Globus pallidus (tissue), 1 donor: ENCODE data around the gene PPP1R12C.
"Not testable (repeated sequence)": the region's sequence is repeated elsewhere in the genome, so short reads cannot be mapped to it uniquely, and the experiment has no call there.

Experiments
- DNase-seq: peaks from one replicate; pipeline ENCODE4 v3.0.0-alpha.2; 2015; ENCODE audit warnings: low spot score

The PPP1R12C gene

DNA sequence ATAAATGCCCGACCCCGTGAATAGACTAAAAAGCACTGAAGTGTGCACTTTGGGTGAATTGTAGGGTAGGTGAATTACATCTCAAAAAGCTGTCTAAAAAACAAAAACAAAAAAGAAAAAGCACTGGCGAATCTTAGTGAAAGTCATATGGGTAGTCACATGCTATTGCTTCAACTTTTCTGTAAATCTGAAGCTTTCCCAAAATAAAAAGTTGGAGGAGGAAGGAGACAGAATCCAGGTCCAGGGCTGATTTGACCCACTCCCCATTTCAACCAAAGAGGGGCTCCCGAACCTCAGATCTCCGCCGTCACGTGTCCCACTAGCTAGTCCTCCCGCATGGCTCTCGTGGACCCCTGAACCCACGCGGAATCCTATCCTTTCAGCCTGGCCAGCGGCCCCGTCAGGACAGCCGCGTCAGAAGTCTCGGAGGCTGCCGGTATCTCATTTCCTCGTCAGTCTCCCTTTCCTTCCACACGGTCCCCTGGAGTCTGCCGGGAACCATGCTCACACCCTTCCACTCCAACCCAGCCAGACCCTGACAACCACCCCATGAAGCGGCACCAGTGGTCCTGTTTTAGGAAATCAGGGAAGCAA, 6.1 kb downstream of the PPP1R12C start:
- DNase-seq: no peak

DNA sequence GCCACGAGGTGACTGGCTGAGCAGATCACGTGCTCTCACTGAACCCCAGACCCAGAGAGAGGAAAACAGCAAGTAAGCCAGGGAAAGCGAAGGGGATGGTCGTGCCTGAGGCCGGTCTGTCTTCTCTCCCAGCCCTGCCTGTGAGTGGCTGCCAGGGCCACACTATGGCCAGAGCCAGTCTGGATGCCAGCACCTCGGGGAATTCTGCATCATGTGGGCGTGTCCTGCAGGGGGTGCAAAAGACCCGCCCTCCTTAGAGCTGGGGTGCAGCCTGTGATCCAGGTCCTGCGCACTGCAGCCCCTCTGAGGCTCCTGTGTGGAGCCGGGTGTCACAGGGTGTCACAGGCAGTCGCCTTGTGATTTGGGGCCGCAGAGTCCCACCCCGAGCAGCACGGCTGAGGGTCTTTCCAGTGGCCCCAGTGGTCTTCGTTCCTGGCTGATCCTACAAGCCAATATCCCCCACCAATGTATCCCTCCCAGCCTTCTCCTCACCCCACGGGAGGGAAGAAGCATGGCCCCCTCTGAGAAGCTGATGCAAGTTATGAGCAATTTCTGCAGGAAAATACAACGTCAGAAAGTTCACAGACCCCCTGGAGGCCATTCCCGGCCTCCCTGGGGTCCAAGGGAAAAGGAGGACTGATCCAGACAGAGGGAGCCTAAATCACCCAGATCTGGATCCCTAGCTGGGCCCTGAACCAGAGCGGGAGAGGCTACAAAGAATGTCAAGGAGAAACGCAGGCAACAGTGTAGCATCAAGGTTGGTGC, 7.7 kb downstream of the PPP1R12C start:
- no peak for DNase-seq

DNA sequence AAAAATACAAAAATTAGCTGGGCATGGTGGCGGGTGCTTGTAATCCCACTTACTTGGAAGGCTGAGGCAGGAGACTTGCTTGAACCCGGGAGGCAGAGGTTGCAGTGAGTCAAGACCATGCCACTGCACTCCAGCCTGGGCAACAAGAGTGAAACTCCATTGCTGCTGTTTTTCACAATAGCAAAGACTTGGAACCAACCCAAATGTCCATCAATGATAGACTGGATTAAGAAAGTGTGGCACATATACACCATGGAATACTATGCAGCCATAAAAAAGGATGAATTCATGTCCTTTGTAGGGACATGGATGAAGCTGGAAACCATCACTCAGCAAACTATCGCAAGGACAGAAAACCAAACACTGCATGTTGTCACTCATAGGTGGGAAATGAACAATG, 10.2 kb downstream of the PPP1R12C start:
- DNase-seq: not testable (repeated sequence)

DNA sequence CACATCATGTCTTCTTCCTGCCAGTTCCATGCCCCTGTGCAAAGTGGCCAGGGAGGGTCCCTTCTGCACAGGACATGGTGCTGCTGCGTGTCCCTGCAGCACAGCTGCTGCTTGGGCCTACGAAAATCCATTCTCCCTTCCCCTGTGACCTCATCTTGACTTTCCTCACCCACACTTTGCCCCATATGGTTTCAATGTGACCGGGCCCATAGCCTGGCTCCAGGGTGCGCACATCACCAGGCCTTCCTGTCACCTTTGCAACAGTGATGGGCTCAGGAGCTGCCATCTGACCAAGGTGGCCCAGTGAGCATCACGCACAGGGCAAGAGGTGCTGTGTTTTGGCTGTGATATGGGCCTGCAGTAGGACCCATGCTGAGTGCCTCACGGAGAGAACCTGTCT, 10.8 kb downstream of the PPP1R12C start:
- no peak for DNase-seq

DNA sequence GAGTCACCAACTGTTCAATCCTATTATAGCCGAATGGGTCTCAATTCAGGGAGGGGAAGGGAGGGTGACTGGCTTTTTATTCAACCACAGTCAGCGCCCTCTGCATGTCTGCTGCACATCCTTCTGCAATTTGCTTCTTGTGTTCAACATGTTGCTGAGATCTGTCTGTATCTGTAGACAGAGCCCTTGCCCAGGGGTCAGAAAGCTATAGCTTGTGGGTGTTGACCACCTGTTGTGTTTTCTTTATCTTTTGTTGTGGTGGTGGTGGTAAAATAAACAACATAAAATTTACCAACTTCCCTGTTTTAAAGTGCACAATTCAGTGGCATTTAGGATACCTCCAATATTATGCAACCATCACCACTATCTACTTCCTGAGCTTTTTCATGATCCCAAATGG, 12.2 kb downstream of the PPP1R12C start:
- DNase-seq: no peak

DNA sequence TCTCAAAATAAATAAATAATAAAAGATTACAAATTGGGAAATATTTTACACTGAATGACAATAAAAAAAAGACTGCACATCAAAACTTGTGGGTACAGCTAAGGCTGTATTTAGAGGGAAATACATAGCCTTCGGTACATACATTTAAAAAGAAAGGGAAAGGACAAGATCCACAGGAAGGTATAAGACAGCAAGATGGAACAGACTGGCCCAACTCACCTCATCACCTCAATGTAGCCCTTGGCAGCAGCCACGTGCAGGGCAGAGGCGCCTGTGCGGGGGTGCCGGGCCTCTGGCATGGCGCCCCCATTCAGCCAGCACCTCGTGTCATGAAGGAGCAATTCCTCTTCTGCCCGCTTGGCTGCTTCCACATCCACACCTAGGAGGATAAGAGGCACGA, 14.2 kb downstream of the PPP1R12C start:
- DNase-seq: no peak

DNA sequence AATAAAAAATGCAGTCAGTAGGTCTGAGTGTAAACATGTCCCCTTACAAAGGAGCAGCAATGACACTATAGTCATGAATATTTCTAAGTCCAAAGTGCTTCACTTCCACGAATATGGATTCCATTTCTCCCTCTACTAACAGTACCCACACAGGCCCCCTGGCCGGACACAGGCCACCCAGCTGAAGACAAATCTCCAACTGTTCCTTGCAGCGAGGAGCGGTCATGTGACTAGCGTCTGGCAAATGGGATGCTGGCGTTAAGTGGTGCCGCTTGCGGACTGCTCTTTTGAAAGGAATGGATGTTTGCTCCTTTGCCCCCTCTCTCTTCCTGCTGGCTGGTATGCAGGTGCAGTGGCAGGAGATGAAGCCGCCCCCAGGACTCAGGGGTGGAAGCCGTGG, 16.2 kb downstream of the PPP1R12C start:
- DNase-seq: peak; percentile 67

DNA sequence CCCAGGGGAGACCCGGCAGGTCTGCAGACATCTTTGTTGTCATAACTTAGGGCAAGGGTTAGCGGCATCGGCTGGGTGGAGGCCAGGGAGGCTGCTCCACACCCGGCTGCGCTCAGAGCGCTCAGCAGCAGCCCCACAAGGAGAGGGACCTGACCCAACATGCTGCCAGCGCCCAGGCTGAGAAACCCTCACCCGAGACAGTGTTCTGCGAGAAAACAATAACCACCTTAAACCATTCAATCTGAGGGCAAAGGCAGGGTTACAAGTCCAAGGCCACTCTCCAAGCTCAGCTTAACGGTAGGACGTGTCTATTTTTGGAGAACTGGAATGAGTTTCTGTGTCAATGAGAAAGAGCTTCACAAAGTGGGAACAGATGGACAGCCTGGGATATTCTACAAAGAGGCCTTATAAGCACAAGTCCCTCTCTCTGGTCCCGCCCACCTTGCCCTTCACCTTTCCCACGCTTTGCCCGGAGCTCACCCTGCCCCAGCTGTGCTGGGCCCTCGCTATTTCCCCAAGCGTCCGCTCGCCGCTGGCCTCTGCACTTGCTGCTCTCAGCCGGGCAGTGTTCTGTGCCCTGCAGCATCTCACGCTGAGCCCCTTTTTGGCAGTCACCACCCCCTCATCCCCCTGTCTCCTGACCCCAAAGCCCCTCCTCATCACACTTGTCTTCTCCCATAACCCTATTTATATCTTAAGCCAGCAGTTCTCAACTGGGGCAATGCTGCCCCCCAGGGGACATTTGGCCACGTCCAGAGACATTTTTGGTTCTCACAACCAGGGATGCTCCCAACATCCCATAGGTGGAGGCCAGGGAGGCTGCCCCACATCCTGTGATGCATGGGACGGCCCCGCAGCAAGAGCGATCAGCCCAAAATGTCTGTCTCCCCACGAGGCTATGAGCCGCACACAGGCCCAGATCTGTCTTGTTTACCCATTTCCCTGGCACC, 17.6 kb downstream of the PPP1R12C start:
- DNase-seq: no peak

DNA sequence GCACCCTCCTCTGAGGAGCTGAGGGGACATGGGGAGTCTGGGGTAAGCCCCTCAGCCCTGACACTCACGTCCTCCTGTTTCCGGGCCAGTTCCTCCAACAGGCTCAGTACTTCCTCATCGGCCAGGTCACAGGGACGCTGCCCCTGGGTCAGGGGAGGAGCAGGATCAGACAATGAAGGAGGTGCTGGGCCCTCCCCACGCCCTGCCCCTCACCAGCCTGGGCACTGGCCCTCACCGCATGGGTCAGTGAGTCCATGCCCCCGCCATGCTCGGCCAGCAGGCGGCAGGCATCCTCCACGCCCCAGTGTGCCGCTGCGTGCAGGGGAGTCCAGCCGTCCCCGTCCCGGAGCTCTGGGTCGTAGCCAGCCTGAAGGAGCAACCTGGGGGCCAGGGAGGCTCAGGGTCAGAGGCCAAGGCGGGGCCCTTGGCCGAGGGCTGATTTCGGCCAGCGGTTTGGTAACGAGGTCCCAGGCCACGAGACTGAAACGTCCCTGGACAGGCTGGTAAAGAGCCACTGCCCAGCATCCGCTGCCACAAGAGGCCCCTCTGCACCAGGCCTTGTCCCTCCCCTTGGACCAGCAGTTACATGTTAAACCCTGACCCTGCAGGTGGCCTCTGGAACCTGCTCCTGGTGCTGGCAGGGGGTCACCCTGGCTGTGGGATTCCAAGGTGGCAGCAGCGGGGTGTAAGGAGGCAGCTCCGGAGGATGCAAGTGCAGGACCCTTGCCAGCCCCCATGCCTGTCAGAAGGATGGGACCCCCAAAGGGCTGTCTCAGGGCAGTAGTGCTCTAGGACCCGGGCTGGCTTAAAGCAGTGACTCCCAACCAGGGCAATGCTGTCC, 18.5 kb downstream of the PPP1R12C start:
- DNase-seq: no peak

DNA sequence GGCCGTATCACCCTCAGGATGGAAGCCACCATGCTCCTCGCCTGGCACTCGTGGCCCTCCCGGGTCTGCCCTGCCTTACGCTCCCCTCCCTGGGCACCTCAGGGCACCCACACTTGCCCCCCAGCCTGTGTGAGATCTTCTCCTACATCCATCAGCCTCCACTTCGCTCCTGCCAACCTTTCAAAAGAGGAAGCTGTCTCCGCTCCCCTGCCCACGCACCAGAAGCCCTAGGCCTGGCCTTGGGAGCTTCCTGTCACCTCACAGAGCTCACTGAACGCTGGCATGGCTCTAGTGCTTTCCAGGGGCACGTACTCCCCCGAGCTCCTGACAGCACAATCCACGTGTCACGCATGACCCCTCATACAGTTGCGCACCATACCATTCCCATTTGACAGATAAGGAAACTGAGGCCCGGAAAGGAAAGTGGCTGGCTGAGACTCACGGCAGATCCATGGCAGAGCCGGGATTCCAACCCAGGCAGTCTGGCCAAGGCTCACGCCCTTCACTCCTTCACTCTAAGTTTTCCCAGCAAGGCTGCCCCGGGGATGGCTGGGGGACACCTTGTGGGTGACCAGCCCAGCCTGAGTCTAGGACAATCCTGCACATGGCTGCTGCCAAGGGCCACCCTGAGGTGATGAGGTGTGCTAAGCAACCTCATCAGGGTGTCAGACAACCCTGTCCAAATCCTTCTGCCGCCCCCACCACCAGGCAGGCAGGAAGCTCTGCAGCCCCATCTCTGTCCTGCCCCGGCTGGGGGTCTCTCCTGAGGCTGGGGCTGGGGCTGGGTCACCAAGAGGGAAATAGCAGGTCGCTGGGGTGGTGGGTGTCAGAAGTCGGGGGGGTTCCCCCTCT, 19.3 kb downstream of the PPP1R12C start:
- no peak for DNase-seq

DNA sequence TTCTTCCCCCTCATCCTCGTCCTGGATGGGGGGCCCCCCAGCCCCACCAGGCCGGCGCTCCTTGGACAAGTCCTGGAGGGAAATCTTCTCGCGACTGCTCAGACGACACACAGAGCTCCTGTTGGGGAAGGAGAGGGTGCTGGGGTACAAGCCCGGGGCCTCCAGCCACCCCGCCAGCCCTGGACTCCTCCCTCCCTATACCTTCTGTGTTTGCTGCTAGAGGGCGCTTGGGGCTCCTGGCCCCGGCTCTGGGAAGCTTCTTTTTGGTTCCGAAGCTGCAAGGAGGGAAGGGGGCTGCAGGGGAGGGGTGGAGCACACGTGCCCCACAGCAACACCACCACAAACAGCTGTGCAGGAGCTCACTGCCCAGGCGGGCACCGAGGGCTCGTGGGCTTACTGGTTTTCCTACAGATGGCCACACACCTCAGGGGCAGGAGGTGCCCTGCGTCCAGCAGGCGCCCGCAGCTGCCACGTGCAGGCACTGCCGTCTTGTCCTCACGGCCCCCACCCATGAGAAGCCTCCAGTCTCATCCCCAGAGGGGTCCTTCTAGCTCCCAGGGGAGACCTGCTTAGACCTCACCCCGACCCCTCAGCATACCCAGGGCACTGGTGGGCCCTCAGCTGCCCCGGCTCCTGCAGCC, 21.3 kb downstream of the PPP1R12C start:
- DNase-seq: no peak

DNA sequence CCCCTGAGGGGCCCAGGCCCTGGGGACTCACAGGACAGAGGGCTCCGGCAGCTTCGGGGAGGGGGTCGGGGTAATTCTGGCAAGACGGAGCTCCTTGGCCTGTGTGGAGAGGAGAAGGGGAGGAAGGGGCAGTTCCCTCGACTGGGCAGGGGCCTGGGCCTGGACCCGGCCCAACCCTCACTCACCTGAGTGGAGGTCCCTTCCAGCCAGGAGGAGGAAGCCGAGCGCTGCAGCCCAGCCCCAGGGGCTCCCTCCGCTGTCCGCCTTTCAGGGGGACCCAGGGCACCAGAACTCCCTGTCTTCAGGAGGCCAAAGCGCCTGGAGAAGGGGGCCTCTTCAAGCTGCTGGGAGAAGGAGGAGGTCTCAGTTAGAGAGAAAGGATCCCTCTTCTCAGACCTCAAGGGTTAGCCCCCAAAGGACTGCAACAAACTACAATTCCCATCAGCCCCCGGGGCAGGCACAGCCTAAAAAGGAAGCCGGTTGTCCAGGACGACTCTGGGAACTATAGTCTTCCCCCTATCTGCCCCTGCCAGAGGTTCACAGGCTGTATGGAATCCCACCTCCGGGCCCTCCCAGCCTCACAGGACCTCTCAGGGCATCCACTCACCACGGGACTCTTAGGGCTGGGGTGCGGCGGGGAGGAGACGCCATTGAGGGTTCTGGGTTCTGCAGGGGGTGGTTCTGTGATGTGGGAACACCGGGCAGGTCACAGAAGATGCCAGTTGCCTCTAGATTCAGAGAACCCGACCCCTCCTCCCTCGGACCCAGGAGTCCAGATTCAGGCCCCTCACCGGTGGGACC, 22.0 kb downstream of the PPP1R12C start:
- no peak for DNase-seq

DNA sequence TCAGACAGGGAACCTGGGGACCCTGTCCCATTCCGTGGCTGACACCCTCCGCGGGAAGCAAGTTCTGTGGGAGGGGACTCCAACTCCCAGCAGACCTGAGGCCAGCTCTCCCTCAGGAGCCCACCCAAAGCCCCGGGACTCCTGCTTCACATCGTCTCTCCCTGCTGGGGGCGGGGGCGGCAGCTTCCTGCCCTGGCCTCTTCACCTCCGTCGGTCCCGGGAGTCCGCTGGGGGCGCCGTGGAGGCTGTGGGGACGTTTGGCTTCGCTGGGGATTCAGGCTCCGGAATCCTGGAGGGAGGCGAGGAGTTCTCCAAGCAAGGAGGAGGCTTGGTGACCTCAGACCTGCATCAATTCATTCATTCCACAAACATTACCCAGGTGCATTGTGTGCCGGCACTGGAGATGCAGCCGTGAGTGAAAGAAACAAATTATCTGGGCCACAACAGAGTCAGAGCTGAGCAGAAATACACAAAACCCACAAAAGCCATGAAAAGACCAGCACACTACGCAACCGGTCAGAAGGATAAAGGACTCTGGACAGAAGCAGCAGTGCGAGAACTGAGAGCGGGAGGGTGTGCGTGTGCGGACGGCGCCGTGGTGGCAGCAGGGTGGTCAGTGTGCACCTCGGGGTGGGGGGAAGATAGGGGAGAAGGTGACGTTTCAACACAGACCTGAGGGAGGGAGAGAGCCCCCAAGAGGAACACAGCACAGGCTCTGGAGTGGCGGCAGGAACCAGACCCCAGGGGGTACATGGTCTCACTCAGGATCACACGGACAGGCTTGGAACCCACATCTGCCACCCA, 22.8 kb downstream of the PPP1R12C start:
- DNase-seq: no peak

DNA sequence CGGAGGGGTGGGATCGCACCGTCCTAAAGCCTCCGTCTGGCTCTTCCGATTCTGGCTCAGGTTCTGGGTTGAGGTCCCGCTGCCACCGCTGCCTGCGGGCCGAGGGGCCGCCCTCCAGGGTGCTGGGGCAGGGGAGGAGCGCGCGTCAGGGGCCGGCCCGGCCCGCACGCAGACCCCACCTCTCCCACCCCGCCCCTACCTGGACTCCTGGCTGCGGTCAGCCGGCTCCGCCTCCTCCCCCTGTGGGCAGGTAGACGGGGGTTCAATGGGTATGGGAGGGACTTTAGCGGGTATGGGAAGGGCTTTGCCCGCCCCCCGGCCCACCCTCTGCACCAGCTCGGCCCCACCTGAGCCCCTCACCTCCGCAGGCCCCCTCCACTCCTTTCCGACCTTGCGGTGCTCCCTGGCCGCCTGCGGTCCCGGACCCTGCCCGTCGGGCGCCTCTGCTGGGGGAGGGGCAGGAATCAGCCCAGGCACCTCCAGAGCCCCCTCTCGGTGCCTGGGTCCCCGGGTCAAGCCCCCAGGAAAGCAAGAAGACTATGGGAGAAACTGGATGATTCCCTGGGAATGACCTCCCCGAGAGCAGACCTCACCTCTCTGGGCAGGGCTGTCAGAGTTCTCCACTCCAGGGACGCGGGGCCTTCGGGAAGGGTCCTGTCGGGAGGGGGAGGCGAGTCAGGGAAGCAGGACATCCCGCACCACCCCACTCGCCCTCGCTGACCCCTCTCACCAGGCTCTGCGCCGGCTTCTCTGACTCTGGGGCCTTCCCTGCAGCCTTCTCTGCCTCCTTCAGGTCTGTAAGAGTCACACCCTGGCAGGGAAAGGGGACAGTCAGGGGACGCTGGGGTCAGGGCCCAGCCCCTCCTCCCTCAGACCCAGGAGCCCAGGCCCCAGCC, 24.8 kb downstream of the PPP1R12C start:
- DNase-seq: no peak

DNA sequence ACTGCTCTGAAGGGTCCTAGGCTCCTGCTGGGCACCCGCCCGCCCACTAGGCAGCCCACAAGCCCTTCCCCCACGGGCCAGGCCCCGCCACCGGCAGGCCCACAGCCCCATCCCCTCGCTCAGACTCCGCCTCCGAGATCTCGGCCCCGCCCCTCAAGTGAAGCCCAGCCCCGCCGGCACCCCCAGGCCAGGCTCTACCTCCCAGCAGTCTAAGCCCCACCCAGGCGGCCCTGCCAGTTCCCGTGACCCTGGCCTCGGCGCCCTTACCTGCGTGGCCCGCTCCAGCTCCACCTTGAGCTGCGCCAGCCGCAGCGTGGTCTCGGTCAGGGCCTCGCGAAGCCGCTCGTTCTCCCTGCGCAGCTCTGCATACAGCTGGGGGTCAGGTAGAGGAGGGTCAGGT, 25.5 kb downstream of the PPP1R12C start:
- DNase-seq: no peak

DNA sequence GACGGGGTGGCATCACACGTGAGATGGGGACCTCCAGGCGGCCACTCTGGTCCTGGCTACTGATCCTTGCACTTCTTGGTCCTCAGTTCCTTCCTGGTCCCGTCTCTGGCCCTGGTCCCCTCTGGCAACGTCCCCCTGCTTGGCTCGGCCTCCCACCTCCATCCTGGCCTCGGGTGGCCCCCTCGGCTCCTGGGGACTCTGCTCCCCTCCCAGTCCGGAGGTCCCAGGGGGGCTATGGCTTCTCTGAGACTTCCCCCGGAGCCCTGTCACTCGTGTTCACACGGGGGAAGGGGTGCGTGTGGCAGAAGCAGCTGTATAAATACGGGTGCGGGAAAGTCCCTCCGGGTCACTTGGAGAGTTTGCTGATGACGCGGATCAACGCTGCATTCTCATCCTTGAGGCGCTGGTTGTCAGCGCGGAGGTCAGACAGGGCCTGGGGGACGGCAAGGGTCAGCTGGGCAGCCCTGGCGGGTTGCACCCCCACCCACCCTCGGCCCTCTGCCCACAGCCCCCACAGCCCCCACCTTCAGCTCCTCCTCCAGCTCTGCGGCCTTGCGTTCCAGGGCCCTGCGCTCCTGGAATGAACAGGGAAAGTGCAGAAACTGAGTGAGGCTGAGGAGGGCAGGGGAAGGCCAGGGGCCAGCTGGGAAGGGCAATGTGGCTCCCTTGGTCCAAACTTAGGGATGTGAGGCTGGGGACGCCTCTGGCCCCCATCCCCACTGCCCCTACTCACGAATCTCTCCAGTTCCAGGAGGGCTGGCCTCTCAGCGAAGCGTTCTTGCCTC, 26.1 kb downstream of the PPP1R12C start:
- DNase-seq: no peak

DNA sequence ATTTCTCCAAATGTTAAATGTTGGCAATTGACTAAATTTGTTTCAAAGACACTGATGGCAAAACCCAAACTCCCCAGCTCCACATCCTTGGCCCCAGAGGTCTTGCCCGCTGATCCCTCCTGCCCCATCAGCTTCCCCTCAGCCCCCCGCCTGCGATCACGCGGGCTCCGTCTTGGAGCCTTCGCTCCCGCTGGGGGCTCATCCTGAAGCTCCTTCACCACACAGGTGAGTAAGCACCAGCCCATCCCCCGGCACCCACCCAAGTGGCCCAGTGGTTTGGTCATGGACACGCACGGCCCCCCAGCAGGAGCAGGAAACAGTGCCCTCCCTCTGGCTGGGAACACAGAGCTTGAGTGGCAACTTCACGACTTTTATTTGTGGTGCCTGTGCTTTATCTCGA, 26.9 kb downstream of the PPP1R12C start:
- no peak for DNase-seq
